ENCODE measurements around the gene NFIL3.
A peak's percentile ranks its signal among the peaks of the same experiment; 100 is the strongest.

The NFIL3 gene

GRCh38 chr9:91433180-91433579 is 9.5 kb upstream of the NFIL3 start:
- Histone ChIP-seq H3K4me1 (ENCODE audit: control insufficient read depth, insufficient read depth, low read length, poor library complexity, severe bottlenecking) (no peaks in the 10 kb centered on the region), H3K36me3 (ENCODE audit: control insufficient read depth, insufficient read depth, low read length) (no peaks in the 10 kb centered on the region), H3K9me3 (ENCODE audit: control insufficient read depth, low read length) (no peaks in the 10 kb centered on the region), H3K27ac (ENCODE audit: low read depth, low read length, severe bottlenecking) (no peak overlapping the region), H3K4me3 (ENCODE audit: extremely low read depth, insufficient read depth, low read length, poor library complexity, severe bottlenecking) (no peak overlapping the region)
- WGBS, 2 experiments (ENCODE audit: insufficient coverage in 2 of 2) = 60 to 81% methylated on average over 1 to 2 of the region's 2 CpGs

GRCh38 chr9:91431485-91431884 is 7.9 kb upstream of the NFIL3 start:
- WGBS, 2 experiments (ENCODE audit: insufficient coverage in 2 of 2) = 89 to 91% methylated on average over 4 to 5 of the region's 5 CpGs
- no peaks in the 10 kb centered on the region for H3K36me3 ChIP-seq (ENCODE audit: control insufficient read depth, insufficient read depth, low read length)
- no peak overlapping the region for H3K4me3 ChIP-seq (ENCODE audit: extremely low read depth, insufficient read depth, low read length, poor library complexity, severe bottlenecking)
- peaks cover 4% of the 10 kb centered on the region for H3K4me1 ChIP-seq (ENCODE audit: control insufficient read depth, insufficient read depth, low read length, poor library complexity, severe bottlenecking)
- H3K27ac ChIP-seq (ENCODE audit: low read depth, low read length, severe bottlenecking) = no peak overlapping the region
- H3K9me3 ChIP-seq (ENCODE audit: control insufficient read depth, low read length) = no peaks in the 10 kb centered on the region

- WGBS, 2 experiments (ENCODE audit: insufficient coverage in 2 of 2) = 92 to 94% methylated on average over 6 to 8 of the region's 8 CpGs
- Histone ChIP-seq H3K36me3 (ENCODE audit: control insufficient read depth, insufficient read depth, low read length) (no peaks in the 10 kb centered on the region), H3K4me3 (ENCODE audit: extremely low read depth, insufficient read depth, low read length, poor library complexity, severe bottlenecking) (no peak overlapping the region), H3K4me1 (ENCODE audit: control insufficient read depth, insufficient read depth, low read length, poor library complexity, severe bottlenecking) (peaks cover 10% of the 10 kb centered on the region), H3K9me3 (ENCODE audit: control insufficient read depth, low read length) (no peaks in the 10 kb centered on the region), H3K27ac (ENCODE audit: low read depth, low read length, severe bottlenecking) (no peak overlapping the region)
Measured at GRCh38 chr9:91429501-91429900, 5.9 kb upstream of the NFIL3 start.

GRCh38 chr9:91428927-91429351 is 5.3 kb upstream of the NFIL3 start:
- no peak overlapping the region for H3K27ac ChIP-seq (ENCODE audit: low read depth, low read length, severe bottlenecking)
- no peaks in the 10 kb centered on the region for H3K36me3 ChIP-seq (ENCODE audit: control insufficient read depth, insufficient read depth, low read length)
- peaks cover 10% of the 10 kb centered on the region for H3K4me1 ChIP-seq (ENCODE audit: control insufficient read depth, insufficient read depth, low read length, poor library complexity, severe bottlenecking)
- H3K4me3 ChIP-seq (ENCODE audit: extremely low read depth, insufficient read depth, low read length, poor library complexity, severe bottlenecking) = no peak overlapping the region
- WGBS, 2 experiments (ENCODE audit: insufficient coverage in 2 of 2) = 84 to 88% methylated on average over 4 of the region's 5 CpGs
- no peaks in the 10 kb centered on the region for H3K9me3 ChIP-seq (ENCODE audit: control insufficient read depth, low read length)

- no peaks in the 10 kb centered on the region for H3K9me3 ChIP-seq (ENCODE audit: control insufficient read depth, low read length)
- 71 to 100% methylated on average over 1 of the region's 2 CpGs for WGBS, 2 experiments (ENCODE audit: insufficient coverage in 2 of 2)
- peaks cover 10% of the 10 kb centered on the region for H3K4me1 ChIP-seq (ENCODE audit: control insufficient read depth, insufficient read depth, low read length, poor library complexity, severe bottlenecking)
- no peak overlapping the region for H3K27ac ChIP-seq (ENCODE audit: low read depth, low read length, severe bottlenecking)
- H3K36me3 ChIP-seq (ENCODE audit: control insufficient read depth, insufficient read depth, low read length) = no peaks in the 10 kb centered on the region
- no peak overlapping the region for H3K4me3 ChIP-seq (ENCODE audit: extremely low read depth, insufficient read depth, low read length, poor library complexity, severe bottlenecking)
Measured at GRCh38 chr9:91428436-91428835, 4.8 kb upstream of the NFIL3 start.

- H3K9me3 ChIP-seq (ENCODE audit: control insufficient read depth, low read length) = no peaks in the 10 kb centered on the region
- H3K4me1 ChIP-seq (ENCODE audit: control insufficient read depth, insufficient read depth, low read length, poor library complexity, severe bottlenecking) = peaks cover 10% of the 10 kb centered on the region
- no peaks in the 10 kb centered on the region for H3K36me3 ChIP-seq (ENCODE audit: control insufficient read depth, insufficient read depth, low read length)
- 80% methylated on average over 1 of the region's 2 CpGs; no CpG with 5 or more reads in 1 of the 2 experiments for WGBS, 2 experiments (ENCODE audit: insufficient coverage in 2 of 2)
- no peak overlapping the region for H3K27ac ChIP-seq (ENCODE audit: low read depth, low read length, severe bottlenecking)
- H3K4me3 ChIP-seq (ENCODE audit: extremely low read depth, insufficient read depth, low read length, poor library complexity, severe bottlenecking) = no peak overlapping the region
Measured at GRCh38 chr9:91427873-91428272, 4.2 kb upstream of the NFIL3 start.

- Histone ChIP-seq H3K4me3 (ENCODE audit: extremely low read depth, insufficient read depth, low read length, poor library complexity, severe bottlenecking) (no peak overlapping the region), H3K9me3 (ENCODE audit: control insufficient read depth, low read length) (no peaks in the 10 kb centered on the region), H3K27ac (ENCODE audit: low read depth, low read length, severe bottlenecking) (no peak overlapping the region), H3K36me3 (ENCODE audit: control insufficient read depth, insufficient read depth, low read length) (no peaks in the 10 kb centered on the region), H3K4me1 (ENCODE audit: control insufficient read depth, insufficient read depth, low read length, poor library complexity, severe bottlenecking) (peaks cover 10% of the 10 kb centered on the region)
- WGBS, 2 experiments (ENCODE audit: insufficient coverage in 2 of 2) = 20% methylated on average over 1 of the region's 3 CpGs; no CpG with 5 or more reads in 1 of the 2 experiments
Measured at GRCh38 chr9:91426123-91426745, 2.6 kb upstream of the NFIL3 start.

GRCh38 chr9:91425271-91425670 is 1.6 kb upstream of the NFIL3 start:
- H3K4me1 ChIP-seq (ENCODE audit: control insufficient read depth, insufficient read depth, low read length, poor library complexity, severe bottlenecking) = peaks cover 14% of the 10 kb centered on the region
- WGBS, 2 experiments (ENCODE audit: insufficient coverage in 2 of 2) = 88 to 96% methylated on average over 7 to 9 of the region's 9 CpGs
- H3K27ac ChIP-seq (ENCODE audit: low read depth, low read length, severe bottlenecking) = no peak overlapping the region
- H3K36me3 ChIP-seq (ENCODE audit: control insufficient read depth, insufficient read depth, low read length) = no peaks in the 10 kb centered on the region
- H3K4me3 ChIP-seq (ENCODE audit: extremely low read depth, insufficient read depth, low read length, poor library complexity, severe bottlenecking) = no peak overlapping the region
- no peaks in the 10 kb centered on the region for H3K9me3 ChIP-seq (ENCODE audit: control insufficient read depth, low read length)

GRCh38 chr9:91424403-91425176 is 958 bp upstream of the NFIL3 start:
- Histone ChIP-seq H3K4me3 (ENCODE audit: extremely low read depth, insufficient read depth, low read length, poor library complexity, severe bottlenecking) (peak overlapping the region; percentile 65), H3K27ac (ENCODE audit: low read depth, low read length, severe bottlenecking) (peak overlapping the region; percentile 41), H3K36me3 (ENCODE audit: control insufficient read depth, insufficient read depth, low read length) (no peaks in the 10 kb centered on the region), H3K4me1 (ENCODE audit: control insufficient read depth, insufficient read depth, low read length, poor library complexity, severe bottlenecking) (peaks cover 21% of the 10 kb centered on the region), H3K9me3 (ENCODE audit: control insufficient read depth, low read length) (no peaks in the 10 kb centered on the region)
- 4 to 5% methylated on average over 56 to 63 of the region's 67 CpGs for WGBS, 2 experiments (ENCODE audit: insufficient coverage in 2 of 2)

GRCh38 chr9:91422758-91423711 is 597 bp downstream of the NFIL3 start:
- peak overlapping the region; percentile 84 for H3K27ac ChIP-seq (ENCODE audit: low read depth, low read length, severe bottlenecking)
- H3K4me3 ChIP-seq (ENCODE audit: extremely low read depth, insufficient read depth, low read length, poor library complexity, severe bottlenecking) = peak overlapping the region; percentile 78
- H3K4me1 ChIP-seq (ENCODE audit: control insufficient read depth, insufficient read depth, low read length, poor library complexity, severe bottlenecking) = peaks cover 25% of the 10 kb centered on the region
- H3K36me3 ChIP-seq (ENCODE audit: control insufficient read depth, insufficient read depth, low read length) = no peaks in the 10 kb centered on the region
- 0 to 1% methylated on average over 28 to 39 of the region's 76 CpGs for WGBS, 2 experiments (ENCODE audit: insufficient coverage in 2 of 2)
- H3K9me3 ChIP-seq (ENCODE audit: control insufficient read depth, low read length) = no peaks in the 10 kb centered on the region

Measured in mesodermal cell (in vitro differentiated cells).